ENCODE results near the gene GPR3. TPM values are rescaled to one million over a fixed set of nuclear protein-coding genes. Genes with fewer than 3 reads are reported as not detected.

Gene GPR3
- total and polyA plus RNA-seq, 2 of the 13 experiments (the other 11 are each of a cell fraction or from before 2014, with no cell fraction given): 1.00 to 2.6 TPM

DNA sequence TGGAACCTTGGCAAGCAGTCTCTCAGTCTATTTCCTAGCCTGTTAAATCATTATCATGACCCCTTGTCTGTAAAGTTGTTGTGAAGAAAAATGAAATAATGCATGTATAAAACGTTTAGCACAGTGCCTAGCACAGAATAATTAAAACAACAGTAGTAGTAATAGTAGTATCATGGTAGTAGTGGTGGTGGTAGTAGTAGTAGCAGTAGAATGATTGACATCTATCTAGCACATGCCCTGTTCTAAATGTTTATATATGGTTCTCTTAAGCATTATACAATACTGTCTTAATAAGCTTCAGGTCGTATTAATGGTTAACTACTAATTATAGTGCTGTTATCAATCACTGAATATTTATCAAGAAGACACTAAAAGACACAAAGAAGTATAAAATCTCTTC is 46.7 kb downstream of the GPR3 start:
- in situ Hi-C loops (cut with HindIII; ENCODE audit: extremely low pct_ligation_motif_present, low pct_unique_long_range_greater_than_20kb) (no loop called here), intact Hi-C loops (cut with micrococcal nuclease; ENCODE audit: unreplicated experiment) (no loop called here)
- Histone ChIP-seq H3K79me2 (ENCODE audit: insufficient read depth, low read length) (peaks cover 50% of the 10 kb centered on the region), H4K20me1 (ENCODE audit: insufficient read depth, low read length) (peaks cover 2% of the 10 kb centered on the region; the same call in 1 of the 2 replicates), H3K9me3 (ENCODE audit: low read length) (no peaks in the 10 kb centered on the region), H2AFZ (ENCODE audit: low read length) (no peak overlapping the region), H3K4me1 (ENCODE audit: insufficient read depth, low read length) (peaks cover 27% of the 10 kb centered on the region), H3K4me2 (ENCODE audit: low read depth, low read length) (no peak overlapping the region), H3K4me3 (replicated peaks in 1 of 3; ENCODE audit: insufficient read depth in 1 of 3, low read depth in 2 of 3, low read length in 3 of 3) (no peak overlapping the region), H3K27me3 (ENCODE audit: control insufficient read depth in 1 of 2, insufficient read depth in 2 of 2, low read length in 2 of 2) (no peaks in the 10 kb centered on the region), H3K27ac (ENCODE audit: extremely low read length, insufficient read depth, low read length) (no peak overlapping the region), H3K9ac (ENCODE audit: insufficient read depth, low read depth, low read length) (no peak overlapping the region), H3K36me3 (replicated peaks in 1 of 2; ENCODE audit: control insufficient read depth in 1 of 2, insufficient read depth in 2 of 2, low read length in 2 of 2) (no peaks in the 10 kb centered on the region; a peak in 2 of 5 replicates)
- ATAC-seq (no peak), FAIRE-seq (no peak), DNase-seq (ENCODE audit: low spot score) (no peak)
- BruUV-seq (replicated peaks): no TSS peak
- CTCF ChIA-PET (ENCODE audit: low intra/inter-chr PET ratio, low total read pairs): no interaction called here
- POLR2A ChIA-PET: interaction anchor here (1.6 kb wide), 1 partner anchor 11 kb away, joined by 3 read pairs; no protein-coding TSS in a partner anchor
- 60% methylated on average over 2 of the region's 2 CpGs for WGBS (ENCODE audit: low lambda C conversion rate)
- TF ChIP-seq ZNF530 (CRISPR knock-in tag; IDR thresholded peaks at IDR 0.05; ENCODE audit: low read depth) (no peak), ZNF841 (CRISPR knock-in tag; IDR thresholded peaks at IDR 0.05; ENCODE audit: borderline replicate concordance) (no peak), SOX5 (CRISPR knock-in tag; IDR thresholded peaks at IDR 0.05; ENCODE audit: borderline replicate concordance) (no peak), KAT7 (CRISPR knock-in tag; IDR thresholded peaks at IDR 0.05; ENCODE audit: borderline replicate concordance) (no peak), MTA1 (CRISPR knock-in tag; IDR thresholded peaks at IDR 0.05; ENCODE audit: borderline replicate concordance) (no peak), BATF2 (CRISPR knock-in tag; IDR thresholded peaks at IDR 0.05) (no peak), ZNF280D (CRISPR knock-in tag; IDR thresholded peaks at IDR 0.05) (no peak), HNRNPL (IDR thresholded peaks at IDR 0.05; ENCODE audit: low read depth, low read length) (no peak), ZNF501 (CRISPR knock-in tag; IDR thresholded peaks at IDR 0.05) (no peak), ARID3A (IDR thresholded peaks at IDR 0.05; ENCODE audit: low read depth, low read length) (no peak), FOXM1 (CRISPR knock-in tag; IDR thresholded peaks at IDR 0.05) (no peak), ZNF775 (CRISPR knock-in tag; IDR thresholded peaks at IDR 0.05; ENCODE audit: borderline replicate concordance) (no peak), ZNF879 (CRISPR knock-in tag; IDR thresholded peaks at IDR 0.05) (no peak), ZBTB33 (CRISPR knock-in tag; IDR thresholded peaks at IDR 0.05) (no peak), PRDM4 (CRISPR knock-in tag; IDR thresholded peaks at IDR 0.05; ENCODE audit: borderline replicate concordance) (no peak)
